B cell (primary cell): Measurements from ENCODE around the gene ITGB4. TPM values are rescaled to one million over a fixed set of nuclear protein-coding genes. Genes with fewer than 3 reads are reported as not detected.

Source experiments
- ATAC-seq: fragments of 200-7000 bp; cut with Tn5 transposase; one replicate; pipeline ENCODE4 v1.10.0; 2021; ENCODE audit warnings: low read depth, mild to moderate bottlenecking, moderate number of reproducible peaks, moderate library complexity
- CTCF ChIA-PET: fragments of 350-600 bp; sonication (Branson Sonifier 250); formaldehyde crosslinking; loops from one replicate; lab custom pipeline; 2021; ENCODE audit warnings: antibody characterized with exemption, inconsistent platforms; lab: Charles Lee
- POLR2A ChIA-PET: fragments of 350-600 bp; sonication (Branson Sonifier 250); formaldehyde crosslinking; loops from one replicate; lab custom pipeline; 2021; ENCODE audit warnings: antibody characterized with exemption; lab: Charles Lee
- DNase-seq: peaks from one replicate; pipeline ENCODE4 v3.0.0; 2013
- H2AFZ ChIP-seq: 2 replicates; pipeline ENCODE4 v1.6.1; 2012; ENCODE audit warnings: mild to moderate bottlenecking, low read depth, low read length; ENCODE audit not compliant: insufficient read depth, poor library complexity, severe bottlenecking
- H3K27ac ChIP-seq, 2 donors: 1 replicate in 1 of 2; 2 replicates in 1 of 2; pipeline ENCODE4 v1.5.1; 2012 to 2013; ENCODE audit warnings: low read length in 2 of 2, mild to moderate bottlenecking in 2 of 2, moderate library complexity in 1 of 2
- H3K27me3 ChIP-seq, 4 experiments: fragments of 200-600 bp in 1 of 4; sonication (generic) in 1 of 4; replicated peaks in 1 of 4; 1 replicate in 2 of 4; 2 replicates in 2 of 4; pipeline versions ENCODE4 v1.6.1 to v1.7.0; 2013 to 2016; ENCODE audit warnings: low read length in 3 of 4, mild to moderate bottlenecking in 2 of 4, mixed read lengths in 1 of 4, moderate library complexity in 1 of 4; ENCODE audit not compliant: insufficient read depth in 4 of 4, control insufficient read depth in 3 of 4; ENCODE audit errors: control extremely low read depth in 1 of 4
- H3K36me3 ChIP-seq, 2 experiments: replicated peaks in 1 of 2; 1 replicate in 1 of 2; 2 replicates in 1 of 2; pipeline versions ENCODE4 v1.6.1 to v1.7.1; 2013; ENCODE audit warnings: low read length in 1 of 2; ENCODE audit not compliant: insufficient read depth in 2 of 2, control insufficient read depth in 1 of 2; ENCODE audit errors: control extremely low read depth in 1 of 2, extremely low read depth in 1 of 2
- H3K4me1 ChIP-seq, 2 donors: fragments of 200-600 bp in 1 of 2; sonication (generic) in 1 of 2; 1 replicate in 1 of 2; 2 replicates in 1 of 2; pipeline versions ENCODE4 v1.5.1 to v1.6.1; 2013 to 2017; ENCODE audit warnings: low read length in 2 of 2; ENCODE audit not compliant: control insufficient read depth in 2 of 2, insufficient read depth in 2 of 2
- H3K4me2 ChIP-seq: replicated peaks from 2 replicates; pipeline ENCODE3; 2012; ENCODE audit warnings: mild to moderate bottlenecking, low read depth, low read length; ENCODE audit not compliant: poor library complexity, severe bottlenecking
- H3K4me3 ChIP-seq, 5 experiments: fragments of 200-600 bp in 1 of 5; sonication (generic) in 1 of 5; 1 replicate in 3 of 5; 2 replicates in 2 of 5; pipeline versions ENCODE4 v1.5.1 to v1.7.0; 2011 to 2016; ENCODE audit warnings: low read length in 4 of 5, mild to moderate bottlenecking in 4 of 5, low read depth in 2 of 5, control low read depth in 1 of 5, moderate library complexity in 1 of 5; ENCODE audit not compliant: insufficient read depth in 1 of 5; ENCODE audit errors: control extremely low read depth in 1 of 5, extremely low read depth in 1 of 5
- H3K79me2 ChIP-seq: fragments of 200-600 bp; sonication (generic); one replicate; pipeline ENCODE4 v1.6.0; 2016; ENCODE audit warnings: low read length; ENCODE audit not compliant: control insufficient read depth, insufficient read depth
- H3K9ac ChIP-seq: fragments of 200-600 bp; sonication (generic); 2 replicates; pipeline ENCODE4 v1.6.1; 2017; ENCODE audit warnings: mild to moderate bottlenecking, low read length, moderate library complexity
- H3K9me3 ChIP-seq, 3 donors: one replicate each; pipeline versions ENCODE4 v1.6.1 to v1.7.1; 2013; ENCODE audit warnings: low read length in 2 of 3; ENCODE audit not compliant: control insufficient read depth in 2 of 3, insufficient read depth in 1 of 3; ENCODE audit errors: control extremely low read depth in 1 of 3
- H4K20me1 ChIP-seq: 2 replicates; pipeline ENCODE4 v1.6.0; 2012; ENCODE audit warnings: mild to moderate bottlenecking, low read length; ENCODE audit not compliant: insufficient read depth, control insufficient read depth, poor library complexity, severe bottlenecking
- H3K27ac Mint-ChIP-seq: one replicate; pipeline ENCODE4 v1.8.0; 2021; ENCODE audit warnings: mixed read lengths
- H3K27me3 Mint-ChIP-seq: one replicate; pipeline ENCODE4 v1.8.0; 2021; ENCODE audit warnings: mixed read lengths
- H3K4me1 Mint-ChIP-seq: one replicate; pipeline ENCODE4 v1.8.0; 2021; ENCODE audit warnings: mixed read lengths
- H3K4me3 Mint-ChIP-seq: one replicate; pipeline ENCODE4 v1.8.0; 2021; ENCODE audit warnings: mixed read lengths
- H3K9me3 Mint-ChIP-seq: one replicate; pipeline ENCODE4 v1.8.0; 2022; ENCODE audit warnings: mixed read lengths; ENCODE audit not compliant: insufficient read depth
- EZH2 ChIP-seq: IDR thresholded peaks from 2 replicates; pipeline ENCODE4 v1.6.1; 2012; ENCODE audit warnings: borderline replicate concordance, low read depth, mild to moderate bottlenecking, moderate library complexity, low read length; ENCODE audit not compliant: insufficient read depth, poor library complexity, severe bottlenecking
- WGBS: methylation state at CpG from one replicate; pipeline ENCODE4 v1.1.5; 2013; ENCODE audit warnings: missing lambda C conversion rate; ENCODE audit not compliant: insufficient coverage; 5-methylcytosine and 5-hydroxymethylcytosine counted together
- intact Hi-C: fragments of 100-400 bp; cut with micrococcal nuclease; formaldehyde crosslinking; loops from one replicate; pipeline ENCODE4 v1.10.0; 2022
- polyA plus RNA-seq: library from polyadenylated mRNA; depleted of rRNA; stranded (reverse); fragments of >200 nt; gene quantifications from 2 replicates; pipeline ENCODE4 v1.2.3, GENCODE V29; 2012
- total RNA-seq, 2 donors: library from RNA; stranded (reverse); fragments of 120-200 nt in 1 of 2; gene quantifications; 1 replicate in 1 of 2; 2 replicates in 1 of 2; pipeline versions ENCODE4 v1.2.3 to v1.2.4, GENCODE V29; 2013 to 2022
- TF ChIP-seq, protein P1 (sequence below): fragments of 200-600 bp; IDR thresholded peaks from one replicate; pipeline ENCODE4 v1.8.0; 2022; ENCODE audit warnings: antibody characterized with exemption, mild to moderate bottlenecking

ITGB4 gene
- total and polyA plus RNA-seq, 2 donors (not counting 1 experiment from before 2014, with no cell fraction given) = 0.12 to 0.81 TPM

DNA sequence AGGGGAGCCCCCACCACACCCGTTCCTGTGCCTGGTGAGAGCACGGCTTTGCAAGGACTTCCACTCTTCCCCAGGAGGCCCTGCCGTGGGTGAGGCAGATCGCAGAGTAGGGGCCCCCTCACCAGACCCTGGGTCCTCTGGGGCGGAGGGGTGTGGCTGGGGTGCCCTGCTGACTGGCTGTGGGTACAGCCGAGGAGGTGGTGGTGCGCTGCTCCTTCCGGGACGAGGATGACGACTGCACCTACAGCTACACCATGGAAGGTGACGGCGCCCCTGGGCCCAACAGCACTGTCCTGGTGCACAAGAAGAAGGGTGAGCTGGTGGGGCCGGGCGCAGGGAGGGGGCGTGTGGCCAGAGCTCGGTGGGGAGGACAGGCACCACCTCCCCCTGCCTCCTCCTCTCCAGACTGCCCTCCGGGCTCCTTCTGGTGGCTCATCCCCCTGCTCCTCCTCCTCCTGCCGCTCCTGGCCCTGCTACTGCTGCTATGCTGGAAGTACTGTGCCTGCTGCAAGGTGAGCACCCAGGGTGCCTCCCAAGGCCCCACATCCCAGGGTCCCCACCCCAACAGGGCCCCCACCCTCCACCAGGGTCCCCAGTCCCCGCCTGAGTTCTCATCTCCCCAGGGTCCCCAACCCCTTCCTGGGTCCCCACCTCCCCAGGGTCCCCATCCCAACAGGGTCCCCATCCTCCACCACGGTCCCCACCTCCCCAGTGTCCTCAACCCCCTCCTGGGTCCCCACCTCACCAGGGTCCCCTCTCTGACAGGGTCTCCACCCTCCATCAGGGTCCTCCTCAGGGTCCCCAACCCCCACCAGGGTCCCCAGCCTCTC is 16.1 kb downstream of the ITGB4 start:
- no peak overlapping the region for H3K4me2 ChIP-seq
- H3K36me3 ChIP-seq = no peaks in the 10 kb centered on the region
- Mint-ChIP-seq H3K4me3 (no peak overlapping the region), H3K27me3 (no peaks in the 10 kb centered on the region), H3K4me1 (peaks cover 4% of the 10 kb centered on the region), H3K27ac (no peak overlapping the region), H3K9me3 (no peaks in the 10 kb centered on the region)
- TF ChIP-seq, protein P1, sequence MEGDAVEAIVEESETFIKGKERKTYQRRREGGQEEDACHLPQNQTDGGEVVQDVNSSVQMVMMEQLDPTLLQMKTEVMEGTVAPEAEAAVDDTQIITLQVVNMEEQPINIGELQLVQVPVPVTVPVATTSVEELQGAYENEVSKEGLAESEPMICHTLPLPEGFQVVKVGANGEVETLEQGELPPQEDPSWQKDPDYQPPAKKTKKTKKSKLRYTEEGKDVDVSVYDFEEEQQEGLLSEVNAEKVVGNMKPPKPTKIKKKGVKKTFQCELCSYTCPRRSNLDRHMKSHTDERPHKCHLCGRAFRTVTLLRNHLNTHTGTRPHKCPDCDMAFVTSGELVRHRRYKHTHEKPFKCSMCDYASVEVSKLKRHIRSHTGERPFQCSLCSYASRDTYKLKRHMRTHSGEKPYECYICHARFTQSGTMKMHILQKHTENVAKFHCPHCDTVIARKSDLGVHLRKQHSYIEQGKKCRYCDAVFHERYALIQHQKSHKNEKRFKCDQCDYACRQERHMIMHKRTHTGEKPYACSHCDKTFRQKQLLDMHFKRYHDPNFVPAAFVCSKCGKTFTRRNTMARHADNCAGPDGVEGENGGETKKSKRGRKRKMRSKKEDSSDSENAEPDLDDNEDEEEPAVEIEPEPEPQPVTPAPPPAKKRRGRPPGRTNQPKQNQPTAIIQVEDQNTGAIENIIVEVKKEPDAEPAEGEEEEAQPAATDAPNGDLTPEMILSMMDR = no peak
- TF ChIP-seq EZH2 = no peak
- POLR2A ChIA-PET = no interaction called here
- H3K4me3 ChIP-seq = no peak overlapping the region
- H3K4me1 ChIP-seq = peaks cover 4 to 10% of the 10 kb centered on the region in 2 donors
- no peaks in the 10 kb centered on the region for H3K9me3 ChIP-seq
- H4K20me1 ChIP-seq = no peaks in the 10 kb centered on the region
- DNase-seq (no peak), ATAC-seq (no peak)
- no peaks in the 10 kb centered on the region for H3K79me2 ChIP-seq
- WGBS = 88% methylated on average over 18 of the region's 20 CpGs
- H3K27ac ChIP-seq = no peak overlapping the region
- peaks cover 0 to 4% (median 0%) of the 10 kb centered on the region in 4 experiments for H3K27me3 ChIP-seq
- no peak overlapping the region for H3K9ac ChIP-seq
- CTCF ChIA-PET = interaction anchor here (1.3 to 2.9 kb wide), 3 partner anchors 11 to 104 kb away, joined by 3 to 29 read pairs (median 17); partner anchors contain the start of gene SMIM5
- no peak overlapping the region for H2AFZ ChIP-seq
- intact Hi-C loops = no loop called here
